PFSK-1 (cell line): ENCODE results near the gene SH3BGRL2.

Experiments
- POLR2AphosphoS5 ChIP-seq: IDR thresholded peaks from 2 replicates; pipeline ENCODE4 v1.6.1; 2012; ENCODE audit warnings: low read depth, mild to moderate bottlenecking, control low read depth, low read length, moderate library complexity
- SIN3A ChIP-seq: IDR thresholded peaks from 2 replicates; pipeline ENCODE4 v1.6.1; 2012; ENCODE audit warnings: mild to moderate bottlenecking, low read length, moderate library complexity, borderline replicate concordance; ENCODE audit not compliant: insufficient read depth

GRCh38 chr6:79724816-79725215 is 93.7 kb downstream of the SH3BGRL2 start:
- TF ChIP-seq POLR2AphosphoS5 = no peak
- TF ChIP-seq SIN3A = no peak
